OCI-LY1 (cell line): ENCODE data around the gene TSACC.

Source experiments
- EZH2 ChIP-seq: fragments of 200-600 bp; sonication (generic), shearing (Covaris generic); IDR thresholded peaks from 2 replicates; pipeline ENCODE4 v1.8.0; 2017; ENCODE audit warnings: borderline replicate concordance, mixed run types, mild to moderate bottlenecking, antibody characterized with exemption, low read length, moderate library complexity, mixed read lengths
- TF ChIP-seq, protein P1 (sequence below): fragments of 200-600 bp; sonication (generic), shearing (Covaris generic); IDR thresholded peaks from 2 replicates; pipeline ENCODE4 v1.5.1; 2017; ENCODE audit warnings: mild to moderate bottlenecking, antibody characterized with exemption, low read length, moderate library complexity, mixed read lengths

DNA sequence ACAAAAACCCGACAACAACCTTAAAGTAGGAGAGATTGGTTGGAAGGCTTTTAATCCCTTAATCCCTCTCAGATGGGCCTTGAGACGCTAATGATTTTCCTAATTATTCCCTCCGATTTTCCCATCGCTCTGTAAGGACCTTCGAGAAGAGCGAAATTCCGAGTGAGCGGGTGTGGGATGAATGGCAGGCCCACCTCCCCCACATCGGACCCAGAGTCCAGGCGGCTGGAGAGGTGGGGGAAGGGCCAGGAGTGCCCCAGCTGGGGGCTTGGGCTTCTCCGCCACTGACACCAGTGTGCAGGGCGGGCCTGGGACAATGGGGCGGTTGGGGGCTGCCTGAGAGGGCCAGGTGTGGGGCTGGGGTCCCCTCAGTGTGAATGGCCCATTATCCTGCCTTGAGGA lies 54.1 kb downstream of the TSACC start:
- TF ChIP-seq, protein P1, sequence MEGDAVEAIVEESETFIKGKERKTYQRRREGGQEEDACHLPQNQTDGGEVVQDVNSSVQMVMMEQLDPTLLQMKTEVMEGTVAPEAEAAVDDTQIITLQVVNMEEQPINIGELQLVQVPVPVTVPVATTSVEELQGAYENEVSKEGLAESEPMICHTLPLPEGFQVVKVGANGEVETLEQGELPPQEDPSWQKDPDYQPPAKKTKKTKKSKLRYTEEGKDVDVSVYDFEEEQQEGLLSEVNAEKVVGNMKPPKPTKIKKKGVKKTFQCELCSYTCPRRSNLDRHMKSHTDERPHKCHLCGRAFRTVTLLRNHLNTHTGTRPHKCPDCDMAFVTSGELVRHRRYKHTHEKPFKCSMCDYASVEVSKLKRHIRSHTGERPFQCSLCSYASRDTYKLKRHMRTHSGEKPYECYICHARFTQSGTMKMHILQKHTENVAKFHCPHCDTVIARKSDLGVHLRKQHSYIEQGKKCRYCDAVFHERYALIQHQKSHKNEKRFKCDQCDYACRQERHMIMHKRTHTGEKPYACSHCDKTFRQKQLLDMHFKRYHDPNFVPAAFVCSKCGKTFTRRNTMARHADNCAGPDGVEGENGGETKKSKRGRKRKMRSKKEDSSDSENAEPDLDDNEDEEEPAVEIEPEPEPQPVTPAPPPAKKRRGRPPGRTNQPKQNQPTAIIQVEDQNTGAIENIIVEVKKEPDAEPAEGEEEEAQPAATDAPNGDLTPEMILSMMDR, result no peak
- TF ChIP-seq EZH2, result no peak
